WI38 (cell line): ENCODE data around the gene CLSTN2.

ENCODE experiments used
- H3K4me3 ChIP-seq: 2 replicates; pipeline ENCODE4 v1.5.1; 2011; ENCODE audit warnings: low read depth, mild to moderate bottlenecking, control low read depth, low read length
- TF ChIP-seq, protein P1 (sequence below): IDR thresholded peaks from 2 replicates; pipeline ENCODE4 v1.5.1; 2012; ENCODE audit warnings: low read depth, mild to moderate bottlenecking, control low read depth, low read length

The CLSTN2 gene

DNA sequence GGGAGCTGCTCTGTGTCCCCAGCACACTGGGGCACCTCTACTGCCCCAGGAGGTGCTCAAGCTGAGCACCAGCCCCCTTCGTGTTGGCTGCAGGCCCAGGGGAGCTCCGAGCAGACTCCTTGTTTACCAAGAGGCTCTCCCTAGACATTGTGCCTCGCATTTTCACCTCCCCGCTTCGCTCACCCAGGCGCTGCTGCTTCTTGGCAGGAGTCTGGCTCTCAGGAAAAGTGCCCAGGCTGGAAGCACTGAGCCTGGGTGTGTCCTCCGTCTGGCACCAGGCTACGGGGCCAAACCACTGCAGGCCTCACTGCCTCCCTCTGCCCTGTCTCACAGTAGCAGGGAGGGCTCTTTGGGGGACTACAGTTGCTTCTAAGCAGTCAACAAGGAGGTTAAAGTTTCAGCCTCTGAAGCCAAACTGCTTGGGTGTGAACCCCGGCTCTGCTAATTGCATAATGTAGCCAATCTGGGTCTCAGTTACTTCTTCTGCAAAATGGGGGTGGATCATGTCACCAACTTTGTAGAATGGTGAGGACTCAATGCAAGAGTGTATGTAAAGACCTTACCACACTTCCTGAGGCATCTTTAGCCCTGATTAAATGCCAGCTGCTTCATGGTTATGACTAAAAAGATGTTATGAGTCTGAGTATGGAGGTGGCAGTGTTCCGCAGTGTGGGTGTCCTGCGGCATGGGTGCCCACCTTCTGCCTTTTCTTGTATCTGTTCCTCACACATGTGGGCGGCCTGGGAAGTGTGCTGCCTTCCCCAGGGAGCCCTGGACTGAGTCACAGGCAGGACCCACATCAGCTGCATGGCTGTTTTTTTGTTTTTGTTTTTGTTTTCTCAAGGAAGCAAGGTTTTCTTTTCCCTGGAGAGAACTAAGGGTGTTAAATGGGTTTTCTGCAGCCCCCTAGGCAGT lies 88.9 kb downstream of the CLSTN2 start:
- H3K4me3 ChIP-seq: no peak overlapping the region
- TF ChIP-seq, protein P1, sequence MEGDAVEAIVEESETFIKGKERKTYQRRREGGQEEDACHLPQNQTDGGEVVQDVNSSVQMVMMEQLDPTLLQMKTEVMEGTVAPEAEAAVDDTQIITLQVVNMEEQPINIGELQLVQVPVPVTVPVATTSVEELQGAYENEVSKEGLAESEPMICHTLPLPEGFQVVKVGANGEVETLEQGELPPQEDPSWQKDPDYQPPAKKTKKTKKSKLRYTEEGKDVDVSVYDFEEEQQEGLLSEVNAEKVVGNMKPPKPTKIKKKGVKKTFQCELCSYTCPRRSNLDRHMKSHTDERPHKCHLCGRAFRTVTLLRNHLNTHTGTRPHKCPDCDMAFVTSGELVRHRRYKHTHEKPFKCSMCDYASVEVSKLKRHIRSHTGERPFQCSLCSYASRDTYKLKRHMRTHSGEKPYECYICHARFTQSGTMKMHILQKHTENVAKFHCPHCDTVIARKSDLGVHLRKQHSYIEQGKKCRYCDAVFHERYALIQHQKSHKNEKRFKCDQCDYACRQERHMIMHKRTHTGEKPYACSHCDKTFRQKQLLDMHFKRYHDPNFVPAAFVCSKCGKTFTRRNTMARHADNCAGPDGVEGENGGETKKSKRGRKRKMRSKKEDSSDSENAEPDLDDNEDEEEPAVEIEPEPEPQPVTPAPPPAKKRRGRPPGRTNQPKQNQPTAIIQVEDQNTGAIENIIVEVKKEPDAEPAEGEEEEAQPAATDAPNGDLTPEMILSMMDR: no peak

DNA sequence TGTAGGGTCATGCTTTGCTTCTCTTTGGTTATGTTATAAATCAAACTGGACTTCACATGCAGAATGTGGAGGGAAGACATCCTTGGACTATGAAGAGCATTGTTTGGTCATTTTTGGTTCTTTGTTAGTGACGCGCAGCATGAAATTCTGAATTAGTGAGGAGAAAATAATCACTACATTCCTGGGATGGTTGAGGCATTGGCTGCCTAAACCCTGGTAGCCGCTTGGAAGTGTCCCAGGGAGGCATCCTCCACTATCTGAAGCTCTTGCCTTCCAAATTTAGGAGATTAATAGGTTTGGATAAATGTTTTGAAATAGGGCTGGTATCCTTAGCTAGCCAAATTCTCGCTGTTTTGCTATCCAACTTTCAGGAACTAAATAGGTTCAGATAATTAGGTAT lies 96.2 kb downstream of the CLSTN2 start:
- TF ChIP-seq, protein P1: no peak
- no peak overlapping the region for H3K4me3 ChIP-seq

DNA sequence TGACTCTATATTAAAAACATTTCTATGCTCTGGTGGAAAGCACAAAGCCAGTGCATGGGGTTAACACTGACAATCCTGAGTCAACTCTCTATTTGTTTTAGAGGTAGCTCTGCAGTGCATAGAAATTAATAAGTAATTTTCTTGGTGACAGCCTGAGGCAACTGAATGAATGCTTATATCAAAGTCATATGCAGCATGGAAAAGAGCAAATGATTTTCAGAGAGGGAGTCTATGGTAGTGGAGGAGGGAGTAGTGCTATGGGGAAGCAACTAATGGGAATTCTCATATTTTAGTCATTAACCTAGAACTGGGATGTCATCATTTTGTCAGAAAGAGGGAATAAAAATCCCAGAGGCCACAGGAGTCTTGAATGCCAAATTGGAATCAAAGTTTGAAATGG lies 99.1 kb downstream of the CLSTN2 start:
- H3K4me3 ChIP-seq: no peak overlapping the region
- TF ChIP-seq, protein P1: no peak

DNA sequence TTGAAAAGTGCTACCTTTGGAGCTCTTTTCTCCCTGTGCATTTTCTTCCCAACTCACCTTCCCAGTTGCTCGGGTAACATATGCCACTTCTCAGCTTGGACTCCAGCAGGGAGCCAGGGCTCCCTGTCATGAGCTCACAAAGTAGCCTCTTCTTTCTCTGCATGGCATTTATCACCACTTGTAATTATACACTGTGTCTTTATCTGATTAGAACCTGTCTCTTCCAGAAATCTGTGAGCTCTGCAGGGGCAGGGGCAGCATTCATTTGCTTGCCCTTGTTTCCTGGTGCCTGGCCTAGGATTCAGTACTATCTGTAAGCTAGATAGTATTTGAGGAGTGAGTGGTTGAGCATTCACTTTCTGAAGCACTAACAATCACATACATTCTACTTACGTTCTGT lies 100.9 kb downstream of the CLSTN2 start:
- TF ChIP-seq, protein P1: no peak
- H3K4me3 ChIP-seq: no peak overlapping the region

DNA sequence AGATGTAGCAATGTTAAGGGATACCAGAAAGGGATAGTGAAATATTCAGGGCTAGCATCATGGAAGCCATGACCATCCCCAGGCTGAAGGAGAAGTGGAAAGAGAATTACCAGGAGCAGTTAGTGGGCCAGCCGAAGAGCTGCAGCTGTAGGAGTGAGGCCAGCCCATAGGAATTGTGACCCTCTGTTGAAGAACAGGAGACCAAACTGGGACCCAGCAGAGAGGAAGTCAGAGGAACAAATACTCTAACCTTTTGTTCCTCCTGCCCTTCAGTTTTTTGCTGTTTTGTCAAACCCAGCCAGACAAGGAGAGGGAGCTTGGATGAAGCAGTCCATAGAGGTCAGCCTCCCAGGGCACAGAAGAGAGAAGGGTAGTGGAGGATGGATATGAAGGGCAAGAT lies 115.4 kb downstream of the CLSTN2 start:
- H3K4me3 ChIP-seq: no peak overlapping the region
- TF ChIP-seq, protein P1: no peak

DNA sequence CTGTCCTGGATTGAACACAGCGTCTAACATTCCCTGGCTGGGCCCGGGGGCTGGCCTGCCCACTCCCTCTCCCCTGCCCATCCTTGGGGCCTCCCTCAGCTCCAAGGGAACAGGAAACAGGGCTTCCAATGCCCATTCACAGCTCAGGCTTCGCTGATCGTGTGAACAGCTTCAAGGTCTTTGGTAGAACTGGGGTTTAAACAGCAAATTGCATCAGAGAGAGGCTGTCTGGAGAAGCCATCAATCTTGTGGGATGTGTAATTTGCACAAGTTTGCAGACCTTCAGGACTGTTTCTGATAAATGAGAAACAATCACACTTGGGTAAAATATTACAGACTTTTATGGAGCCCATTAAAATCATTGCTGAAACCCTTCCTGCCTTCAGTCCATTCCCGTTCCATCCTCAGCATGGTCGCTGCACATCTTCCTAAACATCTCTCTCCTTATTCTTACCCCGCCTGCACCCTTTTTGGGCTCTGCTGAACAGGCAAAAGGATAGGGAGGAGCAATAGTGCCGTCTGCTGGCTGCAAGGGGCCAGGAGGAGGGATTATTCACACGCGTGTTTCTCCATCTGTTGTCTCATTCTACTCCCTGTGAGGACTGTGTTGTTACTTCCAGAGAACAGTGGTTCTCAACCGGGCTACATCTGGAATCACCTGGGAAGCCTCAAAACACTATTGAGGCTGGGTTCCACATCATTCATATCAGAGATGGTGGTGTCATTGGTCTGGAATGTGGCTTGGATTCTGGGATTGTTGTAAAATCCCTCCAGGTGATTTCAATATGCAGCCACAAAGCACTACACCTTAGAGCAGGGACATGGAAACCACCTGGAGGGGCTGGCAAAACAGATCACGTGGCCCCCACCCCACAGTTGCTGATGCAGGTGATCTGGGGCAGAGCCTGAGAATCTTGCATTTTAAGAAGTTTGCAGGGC lies 116.3 kb downstream of the CLSTN2 start:
- TF ChIP-seq, protein P1: no peak
- no peak overlapping the region for H3K4me3 ChIP-seq
